HCT116 (cell line): ENCODE results near the gene TCF12. TPM values are rescaled to one million over a fixed set of nuclear protein-coding genes. Genes with fewer than 3 reads are reported as not detected.

Experiments
- ATAC-seq: fragments of 200-7000 bp; cut with Tn5 transposase; 2 replicates; pipeline ENCODE4 v1.9.1; 2020; ENCODE audit warnings: mild to moderate bottlenecking, moderate library complexity
- BruUV-seq: library from RNA; stranded (reverse); fragments of 400-500 nt; replicated peaks from 2 replicates; lab custom pipeline; 2021; lab: Mats Ljungman, UMichigan
- CTCF ChIA-PET: fragments of 300-600 bp; sonication (Branson Sonifier 250); formaldehyde crosslinking; loops from one replicate; lab custom pipeline; 2021; ENCODE audit warnings: antibody characterized with exemption; lab: Charles Lee
- POLR2A ChIA-PET: fragments of 300-600, 350-600 bp; sonication (Branson Sonifier 250); formaldehyde crosslinking; loops from one replicate; lab custom pipeline; 2021; ENCODE audit warnings: antibody characterized with exemption; lab: Charles Lee
- RAD21 ChIA-PET, 2 experiments: fragments of 300-600 bp; sonication (Branson Sonifier 250); formaldehyde crosslinking; loops; one replicate each; lab custom pipeline; 2023; ENCODE audit warnings: low total read pairs in 2 of 2; ENCODE audit not compliant: uncharacterized antibody in 2 of 2, unreplicated experiment in 2 of 2, low non-redundant PET in 1 of 2; lab: Charles Lee
- DNase-seq: peaks from one replicate; pipeline ENCODE4 v3.0.0-alpha.2; 2010; ENCODE audit warnings: low read depth, low spot score
- H2AFZ ChIP-seq: fragments of 200-600 bp; shearing (Covaris generic), sonication (generic); 2 replicates; pipeline ENCODE4 v1.6.1; 2017; ENCODE audit warnings: low read depth, mixed run types, mixed read lengths, antibody characterized with exemption, low read length; ENCODE audit not compliant: poor library complexity, severe bottlenecking
- H3K27ac ChIP-seq: 2 replicates; pipeline ENCODE4 v1.5.1; 2012; ENCODE audit warnings: low read depth, low read length
- H3K27me3 ChIP-seq: fragments of 200-600 bp; sonication (generic); 2 replicates; pipeline ENCODE4 v1.6.1; 2016; ENCODE audit warnings: mixed run types, low read length, mixed read lengths; ENCODE audit not compliant: insufficient read depth
- H3K36me3 ChIP-seq, 2 experiments: fragments of 200-500 bp in 1 of 2; fragments of 200-600 bp in 1 of 2; sonication (Bioruptor generic) in 1 of 2; sonication (generic) in 1 of 2; 2 replicates each; pipeline versions ENCODE4 v1.5.1 to v1.6.1; 2014 to 2016; ENCODE audit warnings: low read length in 2 of 2, inconsistent platforms in 1 of 2, mixed read lengths in 1 of 2, mixed run types in 1 of 2; ENCODE audit not compliant: insufficient read depth in 2 of 2, control insufficient read depth in 1 of 2
- H3K4me1 ChIP-seq, 2 experiments: fragments of 200-600 bp in 1 of 2; sonication (generic) in 1 of 2; 2 replicates each; pipeline versions ENCODE4 v1.5.1 to v1.6.1; 2012 to 2017; ENCODE audit warnings: low read length in 2 of 2, inconsistent platforms in 1 of 2, mild to moderate bottlenecking in 1 of 2, mixed read lengths in 1 of 2, mixed run types in 1 of 2, moderate library complexity in 1 of 2; ENCODE audit not compliant: insufficient read depth in 2 of 2, control insufficient read depth in 1 of 2
- H3K4me2 ChIP-seq: fragments of 200-600 bp; sonication (generic); 2 replicates; pipeline ENCODE4 v1.6.1; 2017; ENCODE audit warnings: mixed run types, low read length, mixed read lengths
- H3K4me3 ChIP-seq, 2 experiments: fragments of 200-600 bp in 1 of 2; sonication (generic) in 1 of 2; replicated peaks in 1 of 2; 2 replicates each; pipeline ENCODE4 v1.5.1; 2011 to 2016; ENCODE audit warnings: low read length in 2 of 2, control low read depth in 1 of 2, low read depth in 1 of 2, mild to moderate bottlenecking in 1 of 2, mixed read lengths in 1 of 2, mixed run types in 1 of 2
- H3K79me2 ChIP-seq: fragments of 200-600 bp; sonication (generic); 2 replicates; pipeline ENCODE4 v1.6.1; 2017; ENCODE audit warnings: mild to moderate bottlenecking, mixed run types, low read length, moderate library complexity, mixed read lengths; ENCODE audit not compliant: insufficient read depth
- H3K9ac ChIP-seq: fragments of 200-600 bp; sonication (generic); 2 replicates; pipeline ENCODE4 v1.6.1; 2016; ENCODE audit warnings: low read length, mixed read lengths
- H3K9me2 ChIP-seq: fragments of 200-600 bp; sonication (generic), shearing (Covaris generic); 2 replicates; pipeline ENCODE4 v1.6.1; 2017; ENCODE audit warnings: mixed run types, mild to moderate bottlenecking, moderate library complexity; ENCODE audit not compliant: insufficient read depth
- H3K9me3 ChIP-seq, 2 experiments: fragments of 200-500 bp in 1 of 2; fragments of 200-600 bp in 1 of 2; sonication (Bioruptor generic) in 1 of 2; sonication (generic) in 1 of 2; 2 replicates each; pipeline ENCODE4 v1.6.1; 2014 to 2017; ENCODE audit warnings: low read length in 2 of 2, mixed read lengths in 2 of 2, inconsistent platforms in 1 of 2, low read depth in 1 of 2, mild to moderate bottlenecking in 1 of 2, mixed run types in 1 of 2, moderate library complexity in 1 of 2; ENCODE audit not compliant: control insufficient read depth in 1 of 2, insufficient read depth in 1 of 2
- H4K20me1 ChIP-seq: fragments of 200-600 bp; sonication (generic), shearing (Covaris generic); 2 replicates; pipeline ENCODE4 v1.6.1; 2017; ENCODE audit warnings: mixed run types, mild to moderate bottlenecking, moderate library complexity; ENCODE audit not compliant: insufficient read depth
- ATF3 ChIP-seq: IDR thresholded peaks from 2 replicates; pipeline ENCODE4 v1.6.1; 2012
- CTCF ChIP-seq, 3 experiments: fragments of 200-600 bp in 1 of 3; sonication (generic) in 1 of 3; IDR thresholded peaks in 2 of 3; conservative IDR thresholded peaks in 1 of 3; 2 replicates each; pipeline ENCODE4 v1.5.1; 2012 to 2017; ENCODE audit warnings: low read depth in 2 of 3, low read length in 2 of 3, antibody characterized with exemption in 1 of 3, borderline replicate concordance in 1 of 3, control low read depth in 1 of 3, mild to moderate bottlenecking in 1 of 3, mixed read lengths in 1 of 3, mixed run types in 1 of 3, moderate library complexity in 1 of 3; ENCODE audit not compliant: insufficient read depth in 1 of 3
- EGR1 ChIP-seq: IDR thresholded peaks from 2 replicates; pipeline ENCODE4 v1.6.1; 2012; ENCODE audit warnings: low read depth
- EZH2phosphoT487 ChIP-seq: fragments of 200-600 bp; IDR thresholded peaks from 2 replicates; pipeline ENCODE4 v1.6.1; 2018; ENCODE audit warnings: antibody characterized with exemption, borderline replicate concordance
- FOSL1 ChIP-seq: IDR thresholded peaks from 2 replicates; pipeline ENCODE4 v1.6.1; 2012; ENCODE audit warnings: low read depth
- MAX ChIP-seq: IDR thresholded peaks from 2 replicates; pipeline ENCODE4 v1.6.1; 2012
- RAD21 ChIP-seq: IDR thresholded peaks from 2 replicates; pipeline ENCODE4 v1.6.1; 2012; ENCODE audit warnings: low read depth, mild to moderate bottlenecking
- SIN3A ChIP-seq: IDR thresholded peaks from 2 replicates; pipeline ENCODE4 v1.6.1; 2012; ENCODE audit warnings: low read depth
- SP1 ChIP-seq: IDR thresholded peaks from 2 replicates; pipeline ENCODE4 v1.6.1; 2012; ENCODE audit warnings: low read depth
- SRF ChIP-seq: IDR thresholded peaks from 2 replicates; pipeline ENCODE4 v1.6.1; 2012; ENCODE audit warnings: low read depth
- TCF7L2 ChIP-seq: IDR thresholded peaks from 2 replicates; pipeline ENCODE4 v1.7.0; 2011; ENCODE audit warnings: borderline replicate concordance, inconsistent platforms; ENCODE audit not compliant: insufficient read depth, insufficient read length; ENCODE audit errors: extremely low read depth
- YY1 ChIP-seq: IDR thresholded peaks from 2 replicates; pipeline ENCODE4 v1.6.1; 2011; ENCODE audit warnings: low read length, low read depth, moderate library complexity, mild to moderate bottlenecking; ENCODE audit not compliant: insufficient replicate concordance; ENCODE audit errors: extremely low read depth
- ZBTB33 ChIP-seq: IDR thresholded peaks from 2 replicates; pipeline ENCODE4 v1.6.1; 2011; ENCODE audit warnings: mild to moderate bottlenecking, low read length, moderate library complexity; ENCODE audit not compliant: insufficient replicate concordance; ENCODE audit errors: extremely low read depth
- ZNF274 ChIP-seq: fragments of 200-500 bp; sonication (Bioruptor generic); IDR thresholded peaks from 2 replicates; pipeline ENCODE4 v1.6.1; 2014; ENCODE audit warnings: mild to moderate bottlenecking, low read depth, low read length, inconsistent platforms
- intact Hi-C: fragments of 100-400 bp; cut with micrococcal nuclease; formaldehyde crosslinking; loops from 2 replicates; pipeline ENCODE4 v1.10.0; 2022
- total RNA-seq: library from RNA; stranded (reverse); gene quantifications from one replicate; pipeline ENCODE4 v1.2.1, GENCODE V29; 2021; ENCODE audit not compliant: unreplicated experiment

The TCF12 gene
- total RNA-seq, 1 experiment from 2014 or later, result 71.6 TPM

GRCh38 chr15:57237676-57238075, 319.2 kb downstream of the TCF12 start:
- H3K79me2 ChIP-seq, result no peaks in the 10 kb centered on the region
- BruUV-seq, result no TSS peak
- no peaks in the 10 kb centered on the region for H3K9me3 ChIP-seq
- no peaks in the 10 kb centered on the region for H3K9me2 ChIP-seq
- DNase-seq (no peak), ATAC-seq (no peak)
- ChIA-PET RAD21 (no interaction called here), POLR2A (no interaction called here), CTCF (no interaction called here)
- H3K4me1 ChIP-seq, result no peaks in the 10 kb centered on the region
- no peak overlapping the region for H3K27ac ChIP-seq
- no peak overlapping the region for H3K9ac ChIP-seq
- 0 out of 4 replicates have a peak, but pooled peaks cover 0 to 6% of the 10 kb centered on the region in 2 experiments for H3K36me3 ChIP-seq
- no peaks in the 10 kb centered on the region for H3K27me3 ChIP-seq
- intact Hi-C loops, result no loop called here
- no peak overlapping the region for H3K4me2 ChIP-seq
- H4K20me1 ChIP-seq, result no peaks in the 10 kb centered on the region
- TF ChIP-seq SRF (no peak), YY1 (no peak), EGR1 (no peak), ATF3 (no peak), ZBTB33 (no peak), FOSL1 (no peak), ZNF274 (no peak), EZH2phosphoT487 (no peak), RAD21 (no peak), MAX (no peak), TCF7L2 (no peak), SP1 (no peak), CTCF (IDR thresholded peaks at IDR 0.05 in 2 of 3, conservative IDR thresholded peaks at IDR 0.05 in 1 of 3; ENCODE audit: borderline replicate concordance in 1 of 3, insufficient read depth in 1 of 3, low read depth in 2 of 3, low read length in 2 of 3) (no peak), SIN3A (no peak)
- H3K4me3 ChIP-seq, result no peak overlapping the region
- no peak overlapping the region for H2AFZ ChIP-seq
